Endothelial cell of umbilical vein (primary cell): ENCODE data around the gene CCDC15. TPM values are rescaled to one million over a fixed set of nuclear protein-coding genes. Genes with fewer than 3 reads are reported as not detected.

Experiments used
- BruUV-seq: library from RNA; stranded (reverse); fragments of 400-500 nt; replicated peaks from 2 replicates; lab custom pipeline; 2021; lab: Mats Ljungman, UMichigan
- CTCF ChIA-PET: fragments of 300-600, 350-600 bp; sonication (Branson Sonifier 250); formaldehyde crosslinking; loops from one replicate; lab custom pipeline; 2021; ENCODE audit warnings: antibody characterized with exemption, inconsistent platforms; lab: Charles Lee
- POLR2A ChIA-PET: fragments of 300-600, 350-600 bp; sonication (Branson Sonifier 250); formaldehyde crosslinking; loops from one replicate; lab custom pipeline; 2021; ENCODE audit warnings: antibody characterized with exemption, inconsistent platforms; lab: Charles Lee
- DNase-seq: peaks from one replicate; pipeline ENCODE4 v3.0.0-alpha.2; 2011; ENCODE audit warnings: low read depth, low spot score
- FAIRE-seq: peaks from 2 replicates; lab custom pipeline; 2011; peaks lifted over from hg19 to GRCh38; lab: Jason Lieb, UNC
- H2AFZ ChIP-seq: 2 replicates; pipeline ENCODE4 v1.6.0; 2012; ENCODE audit warnings: low read depth, low read length, control low read depth, inconsistent platforms
- H3K27ac ChIP-seq: 2 replicates; pipeline ENCODE4 v1.5.1; 2011; ENCODE audit warnings: low read depth, mild to moderate bottlenecking, control low read depth, low read length, moderate library complexity; ENCODE audit not compliant: insufficient read depth
- H3K27me3 ChIP-seq, 2 experiments: 2 replicates each; pipeline versions ENCODE4 v1.6.0 to v1.6.1; 2011; ENCODE audit warnings: low read length in 2 of 2, mixed read lengths in 1 of 2; ENCODE audit not compliant: control insufficient read depth in 2 of 2, insufficient read depth in 2 of 2
- H3K36me3 ChIP-seq, 2 experiments: 2 replicates in 1 of 2; 3 replicates in 1 of 2; pipeline ENCODE4 v1.5.1; 2011; ENCODE audit warnings: low read length in 2 of 2, mild to moderate bottlenecking in 1 of 2, moderate library complexity in 1 of 2; ENCODE audit not compliant: control insufficient read depth in 2 of 2, insufficient read depth in 2 of 2; ENCODE audit errors: extremely low read depth in 1 of 2
- H3K4me1 ChIP-seq: 3 replicates; pipeline ENCODE4 v1.5.1; 2011; ENCODE audit warnings: mild to moderate bottlenecking, low read length; ENCODE audit not compliant: control insufficient read depth, insufficient read depth; ENCODE audit errors: extremely low read depth
- H3K4me2 ChIP-seq: 2 replicates; pipeline ENCODE4 v1.6.1; 2011; ENCODE audit warnings: low read length, control low read depth, mixed read lengths; ENCODE audit not compliant: insufficient read depth
- H3K4me3 ChIP-seq, 3 experiments: fragments of 200-600 bp in 1 of 3; sonication (generic), shearing (Covaris generic) in 1 of 3; replicated peaks in 1 of 3; 2 replicates each; pipeline ENCODE4 v1.5.1; 2011 to 2016; ENCODE audit warnings: control low read depth in 3 of 3, low read length in 3 of 3, mild to moderate bottlenecking in 2 of 3, inconsistent platforms in 1 of 3, low read depth in 1 of 3, moderate library complexity in 1 of 3; ENCODE audit not compliant: insufficient read depth in 1 of 3
- H3K79me2 ChIP-seq: 2 replicates; pipeline ENCODE4 v1.6.0; 2012; ENCODE audit warnings: low read length, inconsistent platforms; ENCODE audit not compliant: control insufficient read depth, insufficient read depth
- H3K9ac ChIP-seq: replicated peaks from 2 replicates; pipeline ENCODE3; 2011; ENCODE audit warnings: low read length, control low read depth; ENCODE audit not compliant: insufficient read depth; ENCODE audit errors: extremely low read depth
- H3K9me1 ChIP-seq: replicated peaks from 3 replicates; pipeline ENCODE4 v1.6.0; 2011; ENCODE audit warnings: mild to moderate bottlenecking, low read length; ENCODE audit not compliant: control insufficient read depth, insufficient read depth; ENCODE audit errors: extremely low read depth
- H3K9me3 ChIP-seq: replicated peaks from 2 replicates; pipeline ENCODE4 v1.5.1; 2012; ENCODE audit warnings: low read length, inconsistent platforms; ENCODE audit not compliant: control insufficient read depth, insufficient read depth
- H4K20me1 ChIP-seq: replicated peaks from 2 replicates; pipeline ENCODE3; 2011; ENCODE audit warnings: mild to moderate bottlenecking, low read length; ENCODE audit not compliant: control insufficient read depth, insufficient read depth; ENCODE audit errors: extremely low read depth
- EZH2 ChIP-seq: IDR thresholded peaks from 2 replicates; pipeline ENCODE4 v1.6.1; 2012; ENCODE audit warnings: borderline replicate concordance, low read depth, mild to moderate bottlenecking, moderate library complexity, low read length, inconsistent platforms; ENCODE audit not compliant: severe bottlenecking
- FOS ChIP-seq: IDR thresholded peaks from 2 replicates; pipeline ENCODE4 v1.6.1; 2011; ENCODE audit warnings: mild to moderate bottlenecking, low read length, moderate library complexity, borderline replicate concordance; ENCODE audit not compliant: insufficient read depth
- GATA2 ChIP-seq: IDR thresholded peaks from 2 replicates; pipeline ENCODE4 v1.7.0; 2011; ENCODE audit warnings: low read depth, mild to moderate bottlenecking, moderate library complexity, mixed read lengths, low read length; ENCODE audit not compliant: insufficient read length, insufficient read depth
- JUN ChIP-seq: IDR thresholded peaks from 2 replicates; pipeline ENCODE4 v1.6.1; 2011; ENCODE audit warnings: borderline replicate concordance, low read depth; ENCODE audit not compliant: insufficient read length, insufficient read depth
- MYC ChIP-seq: IDR thresholded peaks from one replicate; pipeline ENCODE4 v1.6.1; 2011; ENCODE audit warnings: mild to moderate bottlenecking, low read depth, low read length
- POLR2A ChIP-seq: IDR thresholded peaks from 2 replicates; pipeline ENCODE4 v1.6.1; 2012; ENCODE audit warnings: low read depth, mild to moderate bottlenecking, control low read depth, low read length
- POLR2AphosphoS5 ChIP-seq: IDR thresholded peaks from 2 replicates; pipeline ENCODE4 v1.6.1; 2012; ENCODE audit warnings: low read depth, mild to moderate bottlenecking, control low read depth, low read length, moderate library complexity; ENCODE audit not compliant: insufficient read depth
- dilution Hi-C: fragments of 300-500 bp; cut with MboI; formaldehyde crosslinking; loops from one replicate; pipeline ENCODE4 v1.15.0; 2019; ENCODE audit warnings: low sequenced_read_pairs; ENCODE audit not compliant: extremely low pct_ligation_motif_present
- intact Hi-C: fragments of 100-400 bp; cut with micrococcal nuclease; formaldehyde crosslinking; loops from one replicate; pipeline ENCODE4 v1.10.0; 2022
- polyA plus RNA-seq, 4 experiments: library from polyadenylated mRNA; depleted of rRNA in 3 of 4; stranded (reverse) in 3 of 4; unstranded in 1 of 4; fragments of >200 nt; gene quantifications; 2 replicates each; pipeline versions ENCODE4 v1.2.1 to v1.2.3, GENCODE V29; 2011 to 2012; ENCODE audit warnings: missing spikeins in 1 of 4
- total RNA-seq: library from RNA; stranded (reverse); gene quantifications from 2 replicates; pipeline ENCODE4 v1.2.3, GENCODE V29; 2021
- TF ChIP-seq, protein P1 (sequence below): IDR thresholded peaks from 2 replicates; pipeline ENCODE4 v1.6.1; 2011; ENCODE audit not compliant: insufficient read depth, insufficient read length
- TF ChIP-seq, protein P2 (sequence below), 2 donors: IDR thresholded peaks; 1 replicate in 1 of 2; 2 replicates in 1 of 2; pipeline ENCODE4 v1.5.1; 2011; ENCODE audit warnings: low read length in 2 of 2, mild to moderate bottlenecking in 2 of 2, moderate library complexity in 2 of 2, control low read depth in 1 of 2, inconsistent platforms in 1 of 2, low read depth in 1 of 2; ENCODE audit not compliant: insufficient read depth in 1 of 2; ENCODE audit errors: extremely low read depth in 1 of 2

CCDC15 gene
- total and polyA plus RNA-seq, 2 donors (not counting 3 experiments of a cell fraction or from before 2014, with no cell fraction given), result 0.75 to 3.8 TPM

DNA sequence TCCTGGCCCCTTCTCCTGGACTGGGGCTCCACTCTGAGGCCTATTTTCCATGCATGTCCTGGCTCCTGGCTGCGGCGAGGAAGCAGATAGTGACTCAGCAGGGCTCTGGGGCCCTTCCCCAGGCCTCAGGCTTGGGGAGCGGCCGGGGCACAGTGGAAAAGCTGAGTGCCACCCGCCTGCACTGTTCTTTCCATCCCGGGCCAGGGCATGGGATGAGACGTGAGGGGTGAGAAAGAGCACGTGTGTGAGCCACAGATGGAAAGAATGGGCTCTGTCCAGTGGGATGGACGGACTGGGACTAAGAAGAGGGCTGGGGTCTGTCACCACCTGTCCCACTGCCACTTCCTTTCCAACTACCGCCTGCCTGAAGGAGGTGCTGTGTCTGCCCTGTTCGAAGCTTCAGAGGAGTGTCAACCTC lies 121.9 kb downstream of the CCDC15 start:
- H3K9ac ChIP-seq, result no peak overlapping the region
- H3K36me3 ChIP-seq, result no peaks in the 10 kb centered on the region
- no TSS peak for BruUV-seq
- FAIRE-seq, result no peak
- intact Hi-C loops, result no loop called here
- dilution Hi-C loops, result no loop called here
- H3K4me3 ChIP-seq, result no peak overlapping the region
- H3K27me3 ChIP-seq, result no peaks in the 10 kb centered on the region
- H3K79me2 ChIP-seq, result no peaks in the 10 kb centered on the region
- no peak overlapping the region for H3K27ac ChIP-seq
- peaks cover 2% of the 10 kb centered on the region for H3K4me1 ChIP-seq
- no peaks in the 10 kb centered on the region for H3K9me1 ChIP-seq
- no peak for DNase-seq
- H3K4me2 ChIP-seq, result no peak overlapping the region
- H3K9me3 ChIP-seq, result no peaks in the 10 kb centered on the region
- ChIA-PET POLR2A (no interaction called here), CTCF (interaction anchor here (1.4 to 1.7 kb wide), 2 partner anchors 13 to 48 kb away, joined by 4 read pairs; partner anchors contain the start of gene SLC37A2)
- H4K20me1 ChIP-seq, result no peaks in the 10 kb centered on the region
- TF ChIP-seq, protein P1, sequence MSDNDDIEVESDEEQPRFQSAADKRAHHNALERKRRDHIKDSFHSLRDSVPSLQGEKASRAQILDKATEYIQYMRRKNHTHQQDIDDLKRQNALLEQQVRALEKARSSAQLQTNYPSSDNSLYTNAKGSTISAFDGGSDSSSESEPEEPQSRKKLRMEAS, result no peak
- TF ChIP-seq, protein P2, sequence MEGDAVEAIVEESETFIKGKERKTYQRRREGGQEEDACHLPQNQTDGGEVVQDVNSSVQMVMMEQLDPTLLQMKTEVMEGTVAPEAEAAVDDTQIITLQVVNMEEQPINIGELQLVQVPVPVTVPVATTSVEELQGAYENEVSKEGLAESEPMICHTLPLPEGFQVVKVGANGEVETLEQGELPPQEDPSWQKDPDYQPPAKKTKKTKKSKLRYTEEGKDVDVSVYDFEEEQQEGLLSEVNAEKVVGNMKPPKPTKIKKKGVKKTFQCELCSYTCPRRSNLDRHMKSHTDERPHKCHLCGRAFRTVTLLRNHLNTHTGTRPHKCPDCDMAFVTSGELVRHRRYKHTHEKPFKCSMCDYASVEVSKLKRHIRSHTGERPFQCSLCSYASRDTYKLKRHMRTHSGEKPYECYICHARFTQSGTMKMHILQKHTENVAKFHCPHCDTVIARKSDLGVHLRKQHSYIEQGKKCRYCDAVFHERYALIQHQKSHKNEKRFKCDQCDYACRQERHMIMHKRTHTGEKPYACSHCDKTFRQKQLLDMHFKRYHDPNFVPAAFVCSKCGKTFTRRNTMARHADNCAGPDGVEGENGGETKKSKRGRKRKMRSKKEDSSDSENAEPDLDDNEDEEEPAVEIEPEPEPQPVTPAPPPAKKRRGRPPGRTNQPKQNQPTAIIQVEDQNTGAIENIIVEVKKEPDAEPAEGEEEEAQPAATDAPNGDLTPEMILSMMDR (IDR thresholded peaks at IDR 0.05; ENCODE audit: extremely low read depth in 1 of 2, insufficient read depth in 1 of 2, low read depth in 1 of 2, low read length in 2 of 2), result no peak
- TF ChIP-seq MYC (no peak), POLR2AphosphoS5 (no peak), FOS (no peak), POLR2A (no peak), GATA2 (no peak), EZH2 (no peak), JUN (no peak)
- H2AFZ ChIP-seq, result no peak overlapping the region
